ENCODE results near the gene HPD. TPM values are rescaled to one million over a fixed set of nuclear protein-coding genes. Genes with fewer than 3 reads are reported as not detected.

HPD gene
- total and polyA plus RNA-seq, 2 donors (not counting 3 experiments of a cell fraction or from before 2014, with no cell fraction given) = not detected

DNA sequence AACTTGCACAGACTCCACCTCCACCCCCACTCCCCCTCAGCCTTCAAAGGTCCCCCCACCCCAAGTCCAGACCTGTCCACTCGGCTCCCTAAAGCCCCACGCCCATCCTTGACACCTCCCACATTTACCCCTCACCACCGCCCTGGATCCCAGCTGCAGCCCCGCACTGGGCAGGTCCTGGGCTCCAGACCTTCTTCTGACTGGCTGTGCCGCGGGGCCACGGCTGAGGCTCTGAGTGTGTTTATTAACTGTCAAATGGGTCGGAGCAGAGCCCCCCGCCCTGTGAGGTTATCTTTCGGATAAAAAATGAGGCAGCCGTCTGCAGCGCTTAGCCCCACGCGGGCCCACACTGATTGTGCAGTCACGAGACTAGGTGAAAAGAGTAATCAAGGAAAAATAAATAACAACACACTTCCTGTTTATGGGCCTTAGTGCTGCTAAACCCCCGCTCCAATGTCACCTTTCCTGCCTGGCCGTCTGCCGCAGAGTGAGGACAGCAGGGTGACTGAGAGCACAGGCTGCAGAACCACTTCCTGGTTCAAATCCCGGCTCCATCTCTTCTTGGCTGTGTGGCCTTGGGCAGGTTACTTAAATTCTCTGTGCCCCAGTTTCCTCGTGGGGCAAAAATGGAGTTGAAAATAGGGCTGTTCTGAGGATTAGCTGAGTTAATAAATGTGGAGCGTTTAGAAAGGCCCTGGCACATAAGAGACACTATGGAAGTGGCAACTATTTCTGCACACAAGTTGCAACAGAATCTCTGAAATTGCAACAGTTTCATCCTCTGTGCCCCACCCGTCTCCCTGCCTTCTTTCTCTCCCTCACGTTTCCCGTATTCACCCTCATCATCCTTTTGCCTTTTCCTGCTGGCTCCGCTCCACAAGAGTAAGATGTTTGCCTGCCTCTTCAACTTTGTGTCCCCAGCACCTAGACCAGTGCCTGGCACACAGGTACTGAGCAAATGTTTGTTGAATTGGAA lies 45.5 kb downstream of the HPD start:
- Histone ChIP-seq H4K20me1 (replicated peaks; ENCODE audit: control insufficient read depth, extremely low read depth, insufficient read depth, low read length) (no peaks in the 10 kb centered on the region), H3K9ac (replicated peaks; ENCODE audit: extremely low read depth, insufficient read depth, low read length) (no peak overlapping the region), H3K36me3 (ENCODE audit: control insufficient read depth in 2 of 2, extremely low read depth in 1 of 2, insufficient read depth in 2 of 2, low read length in 2 of 2) (peaks cover 15 to 53% of the 10 kb centered on the region in 2 experiments), H3K27me3 (ENCODE audit: control insufficient read depth in 2 of 2, insufficient read depth in 2 of 2, low read length in 2 of 2) (no peaks in the 10 kb centered on the region), H2AFZ (ENCODE audit: low read depth, low read length) (no peak overlapping the region), H3K27ac (ENCODE audit: insufficient read depth, low read depth, low read length) (no peak overlapping the region), H3K79me2 (ENCODE audit: control insufficient read depth, insufficient read depth, low read length) (peaks cover 58% of the 10 kb centered on the region), H3K4me1 (ENCODE audit: control insufficient read depth, extremely low read depth, insufficient read depth, low read length) (peaks cover 22% of the 10 kb centered on the region), H3K4me3 (replicated peaks in 1 of 3; ENCODE audit: insufficient read depth in 1 of 3, low read depth in 1 of 3, low read length in 3 of 3) (peak overlapping the region in 1 of 3 experiments; percentile 49), H3K9me1 (replicated peaks; ENCODE audit: control insufficient read depth, extremely low read depth, insufficient read depth, low read length) (no peaks in the 10 kb centered on the region), H3K9me3 (replicated peaks; ENCODE audit: control insufficient read depth, insufficient read depth, low read length) (no peaks in the 10 kb centered on the region), H3K4me2 (ENCODE audit: insufficient read depth, low read length) (no peak overlapping the region)
- BruUV-seq (replicated peaks) = no TSS peak
- no peak for FAIRE-seq
- no peak for TF ChIP-seq POLR2AphosphoS5 (IDR thresholded peaks at IDR 0.05; ENCODE audit: insufficient read depth, low read depth, low read length)
- intact Hi-C loops (cut with micrococcal nuclease) = loop anchor here (1.0 to 2.0 kb wide), 5 partner anchors 9 to 116 kb away; partner anchors contain the start of genes PSMD9 and SETD1B
- DNase-seq (ENCODE audit: low read depth, low spot score) = no peak
- POLR2A ChIA-PET = interaction anchor here (2.5 kb wide), 1 partner anchor 17 kb away, joined by 37 read pairs; the partner anchor contains the start of gene RHOF
- dilution Hi-C loops (cut with MboI; ENCODE audit: extremely low pct_ligation_motif_present, low sequenced_read_pairs) = no loop called here
- CTCF ChIA-PET = interaction anchor here (0.9 to 12.8 kb wide), 5 partner anchors 15 to 106 kb away, joined by 3 to 774 read pairs (median 5); partner anchors contain the start of genes RHOF and SETD1B

DNA sequence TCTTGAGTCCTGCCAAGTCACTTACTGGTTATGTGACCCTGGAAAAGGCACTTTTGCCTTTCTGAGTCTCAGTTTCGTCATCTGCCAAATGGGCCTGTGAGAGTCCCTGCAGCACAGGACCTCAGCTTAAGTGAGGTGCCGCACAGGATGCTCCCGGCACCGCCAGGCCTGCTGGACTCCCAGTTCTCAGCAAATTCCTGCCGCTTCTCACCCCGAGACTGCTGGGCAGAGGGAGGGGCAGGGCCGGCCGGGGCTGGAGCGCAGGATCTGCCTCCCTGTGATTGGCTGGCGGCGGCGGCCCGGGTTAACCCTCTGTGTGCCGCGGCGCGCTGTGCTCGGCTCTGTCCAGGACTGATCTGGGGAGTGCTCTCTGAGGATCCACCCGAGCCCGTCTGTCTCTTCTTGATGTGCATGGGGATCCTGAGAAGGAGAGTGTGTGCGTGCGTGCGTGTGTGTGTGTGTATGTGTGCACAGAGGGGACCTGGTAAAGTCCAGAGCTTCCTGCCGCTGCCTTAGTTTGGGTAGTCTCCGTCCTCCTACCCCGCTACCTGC lies 46.3 kb downstream of the HPD start:
- H3K9ac ChIP-seq (replicated peaks; ENCODE audit: extremely low read depth, insufficient read depth, low read length) = no peak overlapping the region
- H3K36me3 ChIP-seq (ENCODE audit: control insufficient read depth in 2 of 2, extremely low read depth in 1 of 2, insufficient read depth in 2 of 2, low read length in 2 of 2) = peaks cover 8 to 50% of the 10 kb centered on the region in 2 experiments
- POLR2A ChIA-PET = interaction anchor here (2.4 to 2.5 kb wide), 2 partner anchors 10 to 16 kb away, joined by 20 to 37 read pairs; partner anchors contain the start of gene RHOF
- DNase-seq (ENCODE audit: low read depth, low spot score) = peak; percentile 53
- BruUV-seq (replicated peaks) = no TSS peak
- H3K4me2 ChIP-seq (ENCODE audit: insufficient read depth, low read length) = peak overlapping the region; percentile 43
- TF ChIP-seq, protein P1, sequence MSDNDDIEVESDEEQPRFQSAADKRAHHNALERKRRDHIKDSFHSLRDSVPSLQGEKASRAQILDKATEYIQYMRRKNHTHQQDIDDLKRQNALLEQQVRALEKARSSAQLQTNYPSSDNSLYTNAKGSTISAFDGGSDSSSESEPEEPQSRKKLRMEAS (IDR thresholded peaks at IDR 0.05; ENCODE audit: insufficient read depth, insufficient read length) = no peak
- TF ChIP-seq, protein P2, sequence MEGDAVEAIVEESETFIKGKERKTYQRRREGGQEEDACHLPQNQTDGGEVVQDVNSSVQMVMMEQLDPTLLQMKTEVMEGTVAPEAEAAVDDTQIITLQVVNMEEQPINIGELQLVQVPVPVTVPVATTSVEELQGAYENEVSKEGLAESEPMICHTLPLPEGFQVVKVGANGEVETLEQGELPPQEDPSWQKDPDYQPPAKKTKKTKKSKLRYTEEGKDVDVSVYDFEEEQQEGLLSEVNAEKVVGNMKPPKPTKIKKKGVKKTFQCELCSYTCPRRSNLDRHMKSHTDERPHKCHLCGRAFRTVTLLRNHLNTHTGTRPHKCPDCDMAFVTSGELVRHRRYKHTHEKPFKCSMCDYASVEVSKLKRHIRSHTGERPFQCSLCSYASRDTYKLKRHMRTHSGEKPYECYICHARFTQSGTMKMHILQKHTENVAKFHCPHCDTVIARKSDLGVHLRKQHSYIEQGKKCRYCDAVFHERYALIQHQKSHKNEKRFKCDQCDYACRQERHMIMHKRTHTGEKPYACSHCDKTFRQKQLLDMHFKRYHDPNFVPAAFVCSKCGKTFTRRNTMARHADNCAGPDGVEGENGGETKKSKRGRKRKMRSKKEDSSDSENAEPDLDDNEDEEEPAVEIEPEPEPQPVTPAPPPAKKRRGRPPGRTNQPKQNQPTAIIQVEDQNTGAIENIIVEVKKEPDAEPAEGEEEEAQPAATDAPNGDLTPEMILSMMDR (IDR thresholded peaks at IDR 0.05; ENCODE audit: extremely low read depth in 1 of 2, insufficient read depth in 1 of 2, low read depth in 1 of 2, low read length in 2 of 2) = no peak
- CTCF ChIA-PET = interaction anchor here (0.6 to 12.8 kb wide), 33 partner anchors 11 to 424 kb away, joined by 3 to 774 read pairs (median 5); partner anchors contain the start of genes CFAP251, PSMD9, RHOF and SETD1B
- peaks cover 22% of the 10 kb centered on the region for H3K4me1 ChIP-seq (ENCODE audit: control insufficient read depth, extremely low read depth, insufficient read depth, low read length)
- H3K9me1 ChIP-seq (replicated peaks; ENCODE audit: control insufficient read depth, extremely low read depth, insufficient read depth, low read length) = no peaks in the 10 kb centered on the region
- no peaks in the 10 kb centered on the region for H3K9me3 ChIP-seq (replicated peaks; ENCODE audit: control insufficient read depth, insufficient read depth, low read length)
- intact Hi-C loops (cut with micrococcal nuclease) (loop anchor here (1.0 to 2.0 kb wide), 5 partner anchors 8 to 115 kb away; partner anchors contain the start of genes PSMD9 and SETD1B), dilution Hi-C loops (cut with MboI; ENCODE audit: extremely low pct_ligation_motif_present, low sequenced_read_pairs) (no loop called here)
- no peaks in the 10 kb centered on the region for H4K20me1 ChIP-seq (replicated peaks; ENCODE audit: control insufficient read depth, extremely low read depth, insufficient read depth, low read length)
- H3K27me3 ChIP-seq (ENCODE audit: control insufficient read depth in 2 of 2, insufficient read depth in 2 of 2, low read length in 2 of 2) = no peaks in the 10 kb centered on the region
- no peak overlapping the region for H2AFZ ChIP-seq (ENCODE audit: low read depth, low read length)
- peak overlapping the region in 2 of 3 experiments; percentile 49 for H3K4me3 ChIP-seq (replicated peaks in 1 of 3; ENCODE audit: insufficient read depth in 1 of 3, low read depth in 1 of 3, low read length in 3 of 3)
- H3K27ac ChIP-seq (ENCODE audit: insufficient read depth, low read depth, low read length) = no peak overlapping the region
- FAIRE-seq = peak; percentile 84
- peaks cover 65% of the 10 kb centered on the region for H3K79me2 ChIP-seq (ENCODE audit: control insufficient read depth, insufficient read depth, low read length)
